SK-N-SH (cell line): ENCODE measurements around the gene PARD3B. TPM values are rescaled to one million over a fixed set of nuclear protein-coding genes. Genes with fewer than 3 reads are reported as not detected.

Source experiments
- CTCF ChIA-PET: fragments of 300-600, 350-600 bp; formaldehyde crosslinking; extraction: SDS; loops from one replicate; lab custom pipeline; 2021; lab: Yijun Ruan, JAX
- POLR2A ChIA-PET: fragments of 350-600 bp; sonication (Branson Sonifier 250); formaldehyde crosslinking; extraction: SDS; loops from one replicate; lab custom pipeline; 2020; ENCODE audit warnings: antibody characterized with exemption, inconsistent platforms; lab: Yijun Ruan, JAX
- DNase-seq: peaks from one replicate; pipeline ENCODE4 v3.0.0; 2012
- H2AFZ ChIP-seq: fragments of 200-600 bp; sonication (generic); 2 replicates; pipeline ENCODE4 v1.8.1; 2016; ENCODE audit warnings: antibody characterized with exemption, mild to moderate bottlenecking, low read depth
- H3F3A ChIP-seq: fragments of 200-600 bp; sonication (generic); replicated peaks from 2 replicates; pipeline ENCODE3; 2016; ENCODE audit warnings: antibody characterized with exemption, mild to moderate bottlenecking; ENCODE audit not compliant: insufficient read depth
- H3K27ac ChIP-seq, 2 experiments: fragments of 200-500 bp in 1 of 2; fragments of 200-600 bp in 1 of 2; sonication (Bioruptor generic) in 1 of 2; sonication (generic), shearing (Covaris generic) in 1 of 2; 2 replicates each; pipeline versions ENCODE4 v1.5.1 to v1.6.1; 2014 to 2016; ENCODE audit warnings: low read depth in 2 of 2, inconsistent platforms in 1 of 2, low read length in 1 of 2, mild to moderate bottlenecking in 1 of 2, mixed read lengths in 1 of 2
- H3K27me3 ChIP-seq: fragments of 200-600 bp; sonication (generic), shearing (Covaris generic); 2 replicates; pipeline ENCODE4 v1.6.1; 2016; ENCODE audit warnings: mixed run types; ENCODE audit not compliant: insufficient read depth
- H3K36me3 ChIP-seq, 2 experiments: fragments of 200-500 bp in 1 of 2; fragments of 200-600 bp in 1 of 2; sonication (Bioruptor generic) in 1 of 2; sonication (generic) in 1 of 2; replicated peaks in 1 of 2; 2 replicates each; pipeline versions ENCODE3 to v1.5.1; 2014 to 2016; ENCODE audit warnings: low read length in 1 of 2, mild to moderate bottlenecking in 1 of 2; ENCODE audit not compliant: insufficient read depth in 2 of 2, control insufficient read depth in 1 of 2
- H3K4me1 ChIP-seq, 2 experiments: fragments of 200-500 bp in 1 of 2; fragments of 200-600 bp in 1 of 2; sonication (Bioruptor generic) in 1 of 2; sonication (generic), shearing (Covaris generic) in 1 of 2; 2 replicates each; pipeline versions ENCODE4 v1.5.1 to v1.6.1; 2014 to 2016; ENCODE audit warnings: low read depth in 1 of 2, low read length in 1 of 2, mixed run types in 1 of 2; ENCODE audit not compliant: insufficient read depth in 2 of 2, control insufficient read depth in 1 of 2
- H3K4me2 ChIP-seq: fragments of 200-600 bp; sonication (generic), shearing (Covaris generic); 2 replicates; pipeline ENCODE4 v1.6.1; 2017; ENCODE audit warnings: mixed run types
- H3K4me3 ChIP-seq, 2 experiments: fragments of 200-500 bp in 1 of 2; fragments of 200-600 bp in 1 of 2; sonication (Bioruptor generic) in 1 of 2; sonication (generic), shearing (Covaris generic) in 1 of 2; 2 replicates each; pipeline versions ENCODE4 v1.5.1 to v1.8.1; 2014 to 2016; ENCODE audit warnings: low read depth in 2 of 2, inconsistent platforms in 1 of 2, low read length in 1 of 2, mild to moderate bottlenecking in 1 of 2, mixed read lengths in 1 of 2, moderate library complexity in 1 of 2
- H3K79me2 ChIP-seq: fragments of 200-600 bp; sonication (generic); 2 replicates; pipeline ENCODE4 v1.8.1; 2017; ENCODE audit warnings: mild to moderate bottlenecking; ENCODE audit not compliant: insufficient read depth
- H3K9ac ChIP-seq: fragments of 200-600 bp; sonication (generic); 2 replicates; pipeline ENCODE4 v1.6.1; 2017; ENCODE audit warnings: mixed run types
- H3K9me2 ChIP-seq: fragments of 200-600 bp; sonication (generic); 2 replicates; pipeline ENCODE4 v1.6.1; 2017; ENCODE audit warnings: mixed run types
- H3K9me3 ChIP-seq: fragments of 200-600 bp; sonication (generic); 2 replicates; pipeline ENCODE4 v1.6.1; 2017; ENCODE audit warnings: mixed run types, mild to moderate bottlenecking, moderate library complexity
- H4K20me1 ChIP-seq: fragments of 200-600 bp; sonication (generic); 2 replicates; pipeline ENCODE4 v1.6.1; 2017; ENCODE audit warnings: mild to moderate bottlenecking, mixed run types; ENCODE audit not compliant: insufficient read depth
- CTCF ChIP-seq: fragments of 200-600 bp; sonication (generic); IDR thresholded peaks from 2 replicates; pipeline ENCODE4 v1.6.1; 2017; ENCODE audit warnings: antibody characterized with exemption, mild to moderate bottlenecking, moderate library complexity
- EP300 ChIP-seq, 2 experiments: IDR thresholded peaks; 2 replicates each; pipeline versions ENCODE4 v1.4.0 to v1.6.1; 2012; ENCODE audit warnings: borderline replicate concordance in 1 of 2, low read depth in 1 of 2, low read length in 1 of 2
- FOSL2 ChIP-seq: IDR thresholded peaks from 2 replicates; pipeline ENCODE4 v1.4.0; 2012; ENCODE audit warnings: low read depth, mild to moderate bottlenecking, moderate library complexity, borderline replicate concordance
- JUND ChIP-seq: IDR thresholded peaks from 2 replicates; pipeline ENCODE4 v1.4.0; 2012
- MEF2A ChIP-seq: IDR thresholded peaks from 2 replicates; pipeline ENCODE4 v1.4.0; 2012; ENCODE audit warnings: low read depth, borderline replicate concordance
- NRF1 ChIP-seq: IDR thresholded peaks from 2 replicates; pipeline ENCODE4 v1.6.1; 2012; ENCODE audit warnings: low read depth, mild to moderate bottlenecking, low read length
- RAD21 ChIP-seq: IDR thresholded peaks from 2 replicates; pipeline ENCODE4 v1.6.1; 2012; ENCODE audit warnings: mild to moderate bottlenecking, low read length
- RCOR1 ChIP-seq: fragments of 150-350 bp; IDR thresholded peaks from 2 replicates; pipeline ENCODE4 v1.6.1; 2017; ENCODE audit warnings: antibody characterized with exemption, low read length
- RFX5 ChIP-seq: IDR thresholded peaks from 2 replicates; pipeline ENCODE4 v1.6.1; 2012; ENCODE audit warnings: mild to moderate bottlenecking, improper control_type of control experiment, low read length
- TAF1 ChIP-seq: IDR thresholded peaks from 2 replicates; pipeline ENCODE4 v1.6.1; 2012; ENCODE audit warnings: low read depth, mild to moderate bottlenecking, low read length, moderate library complexity, borderline replicate concordance
- TCF12 ChIP-seq: IDR thresholded peaks from 2 replicates; pipeline ENCODE4 v1.4.0; 2012
- TEAD4 ChIP-seq: IDR thresholded peaks from 2 replicates; pipeline ENCODE4 v1.4.0; 2012; ENCODE audit warnings: mild to moderate bottlenecking, borderline replicate concordance; ENCODE audit not compliant: insufficient read depth
- USF2 ChIP-seq: fragments of 150-350 bp; IDR thresholded peaks from 2 replicates; pipeline ENCODE4 v1.6.1; 2017; ENCODE audit warnings: antibody characterized with exemption, low read length, low read depth, borderline replicate concordance
- WGBS: methylation state at CpG from one replicate; pipeline ENCODE4 v1.1.6; 2017; ENCODE audit warnings: low lambda C conversion rate; 5-methylcytosine and 5-hydroxymethylcytosine counted together
- polyA plus RNA-seq, 3 experiments: library from polyadenylated mRNA; depleted of rRNA; stranded (reverse); fragments of >200 nt; gene quantifications; 2 replicates each; pipeline ENCODE4 v1.2.3, GENCODE V29; 2012
- TF ChIP-seq, protein P1 (sequence below): IDR thresholded peaks from 2 replicates; pipeline ENCODE4 v1.6.1; 2012; ENCODE audit warnings: mild to moderate bottlenecking, low read depth, low read length, moderate library complexity

The PARD3B gene
- polyA plus RNA-seq, 1 of the 3 experiments (the other 2 are of a cell fraction): 0.87 TPM

DNA sequence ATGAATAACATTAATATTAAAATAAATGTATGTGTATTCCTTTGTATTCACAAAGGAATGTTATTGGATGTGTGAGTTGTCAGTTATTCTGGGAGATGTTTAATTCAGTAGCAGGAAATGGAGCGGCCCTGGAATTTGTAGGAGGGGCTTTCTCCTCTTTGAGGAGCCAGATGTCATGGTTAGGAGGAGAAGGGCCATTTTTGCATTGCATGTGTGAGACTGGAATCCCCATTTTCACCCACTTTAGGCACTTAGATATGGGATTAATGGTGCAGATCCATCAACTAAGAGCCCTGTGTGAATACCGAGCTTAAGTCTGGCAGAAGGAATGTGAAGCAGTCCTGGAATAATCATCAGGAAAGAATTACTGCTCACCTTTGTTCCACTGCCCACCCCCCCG, 439.2 kb downstream of the PARD3B start:
- H3K4me2 ChIP-seq: no peak overlapping the region
- no peaks in the 10 kb centered on the region for H3K27me3 ChIP-seq
- no peak overlapping the region for H3K9ac ChIP-seq
- no peaks in the 10 kb centered on the region for H4K20me1 ChIP-seq
- no peak for DNase-seq
- no peaks in the 10 kb centered on the region for H3K36me3 ChIP-seq
- TF ChIP-seq MEF2A (no peak), USF2 (no peak), NRF1 (no peak), TCF12 (no peak), RAD21 (no peak), TEAD4 (no peak), RCOR1 (no peak), TAF1 (no peak), EP300 (IDR thresholded peaks at IDR 0.05; ENCODE audit: borderline replicate concordance in 1 of 2, low read depth in 1 of 2, low read length in 1 of 2) (no peak), JUND (no peak), CTCF (no peak), FOSL2 (no peak), RFX5 (no peak)
- TF ChIP-seq, protein P1, sequence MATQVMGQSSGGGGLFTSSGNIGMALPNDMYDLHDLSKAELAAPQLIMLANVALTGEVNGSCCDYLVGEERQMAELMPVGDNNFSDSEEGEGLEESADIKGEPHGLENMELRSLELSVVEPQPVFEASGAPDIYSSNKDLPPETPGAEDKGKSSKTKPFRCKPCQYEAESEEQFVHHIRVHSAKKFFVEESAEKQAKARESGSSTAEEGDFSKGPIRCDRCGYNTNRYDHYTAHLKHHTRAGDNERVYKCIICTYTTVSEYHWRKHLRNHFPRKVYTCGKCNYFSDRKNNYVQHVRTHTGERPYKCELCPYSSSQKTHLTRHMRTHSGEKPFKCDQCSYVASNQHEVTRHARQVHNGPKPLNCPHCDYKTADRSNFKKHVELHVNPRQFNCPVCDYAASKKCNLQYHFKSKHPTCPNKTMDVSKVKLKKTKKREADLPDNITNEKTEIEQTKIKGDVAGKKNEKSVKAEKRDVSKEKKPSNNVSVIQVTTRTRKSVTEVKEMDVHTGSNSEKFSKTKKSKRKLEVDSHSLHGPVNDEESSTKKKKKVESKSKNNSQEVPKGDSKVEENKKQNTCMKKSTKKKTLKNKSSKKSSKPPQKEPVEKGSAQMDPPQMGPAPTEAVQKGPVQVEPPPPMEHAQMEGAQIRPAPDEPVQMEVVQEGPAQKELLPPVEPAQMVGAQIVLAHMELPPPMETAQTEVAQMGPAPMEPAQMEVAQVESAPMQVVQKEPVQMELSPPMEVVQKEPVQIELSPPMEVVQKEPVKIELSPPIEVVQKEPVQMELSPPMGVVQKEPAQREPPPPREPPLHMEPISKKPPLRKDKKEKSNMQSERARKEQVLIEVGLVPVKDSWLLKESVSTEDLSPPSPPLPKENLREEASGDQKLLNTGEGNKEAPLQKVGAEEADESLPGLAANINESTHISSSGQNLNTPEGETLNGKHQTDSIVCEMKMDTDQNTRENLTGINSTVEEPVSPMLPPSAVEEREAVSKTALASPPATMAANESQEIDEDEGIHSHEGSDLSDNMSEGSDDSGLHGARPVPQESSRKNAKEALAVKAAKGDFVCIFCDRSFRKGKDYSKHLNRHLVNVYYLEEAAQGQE: no peak
- TF ChIP-seq, all 33 proteins: peak for 0
- 89% methylated on average over 3 of the region's 3 CpGs for whole genome bisulfite sequencing
- Histone ChIP-seq H3K9me3 (no peaks in the 10 kb centered on the region), H3F3A (no peaks in the 10 kb centered on the region), H3K9me2 (no peaks in the 10 kb centered on the region), H3K4me1 (peaks cover 0 to 3% of the 10 kb centered on the region in 2 experiments; a peak in 1 of 4 replicates), H2AFZ (no peak overlapping the region), H3K27ac (no peak overlapping the region), H3K79me2 (no peaks in the 10 kb centered on the region), H3K4me3 (no peak overlapping the region)
- CTCF ChIA-PET: no interaction called here
- POLR2A ChIA-PET: no interaction called here
